Stimulated activated CD4-positive, alpha-beta T cell treated with anti-CD3 and anti-CD28 coated beads, Interleukin-2, amount 100 ng/mL, for 4 hours (primary cell): Measurements from ENCODE around the gene CAMK2B.

Experiments
- DNase-seq: peaks from one replicate; pipeline ENCODE4 v3.0.0-alpha.2; 2020; ENCODE audit warnings: low read depth

Gene CAMK2B

GRCh38 chr7:44228571-44229350 lies 96.6 kb downstream of the CAMK2B start:
- no peak for DNase-seq

- DNase-seq = no peak
These were observed 97.5 kb downstream of the CAMK2B start for GRCh38 chr7:44227911-44228310.

- DNase-seq = no peak
These were observed 99.0 kb downstream of the CAMK2B start for GRCh38 chr7:44226396-44226753.

- DNase-seq = no peak
These were observed 99.6 kb downstream of the CAMK2B start for GRCh38 chr7:44225566-44226395.

- no peak for DNase-seq
These were observed 100.3 kb downstream of the CAMK2B start for GRCh38 chr7:44224974-44225565.

GRCh38 chr7:44224080-44224973 lies 101.1 kb downstream of the CAMK2B start:
- DNase-seq = no peak

GRCh38 chr7:44223362-44224079 lies 101.9 kb downstream of the CAMK2B start:
- no peak for DNase-seq

GRCh38 chr7:44222776-44223261 lies 102.6 kb downstream of the CAMK2B start:
- no peak for DNase-seq

GRCh38 chr7:44222074-44222473 lies 103.3 kb downstream of the CAMK2B start:
- DNase-seq = no peak

- DNase-seq = no peak
These were observed 104.1 kb downstream of the CAMK2B start for GRCh38 chr7:44221231-44221791.

GRCh38 chr7:44220358-44221112 lies 104.9 kb downstream of the CAMK2B start:
- no peak for DNase-seq

- no peak for DNase-seq
These were observed 105.4 kb downstream of the CAMK2B start for GRCh38 chr7:44220046-44220357.

GRCh38 chr7:44219371-44220045 lies 105.9 kb downstream of the CAMK2B start:
- DNase-seq = no peak

- no peak for DNase-seq
These were observed 106.8 kb downstream of the CAMK2B start for GRCh38 chr7:44218418-44219201.

GRCh38 chr7:44217852-44218402 lies 107.5 kb downstream of the CAMK2B start:
- DNase-seq = no peak

- DNase-seq = no peak
These were observed 108.1 kb downstream of the CAMK2B start for GRCh38 chr7:44217223-44217714.

GRCh38 chr7:44216521-44217222 lies 108.7 kb downstream of the CAMK2B start:
- DNase-seq = no peak

GRCh38 chr7:44216019-44216418 lies 109.4 kb downstream of the CAMK2B start:
- DNase-seq = no peak
